HUES6 (cell line): ENCODE measurements around the gene USP34.

Experiments used
- H3K27ac ChIP-seq: 2 replicates; pipeline ENCODE4 v1.7.0; 2013; ENCODE audit warnings: low read depth, mild to moderate bottlenecking, low read length, inconsistent platforms
- H3K27me3 ChIP-seq: 2 replicates; pipeline ENCODE4 v1.6.1; 2013; ENCODE audit warnings: low read length; ENCODE audit not compliant: control insufficient read depth, insufficient read depth
- H3K36me3 ChIP-seq: 2 replicates; pipeline ENCODE4 v1.6.1; 2013; ENCODE audit warnings: low read length; ENCODE audit not compliant: control insufficient read depth, insufficient read depth
- H3K4me1 ChIP-seq: 2 replicates; pipeline ENCODE4 v1.6.1; 2013; ENCODE audit warnings: low read length; ENCODE audit not compliant: control insufficient read depth, insufficient read depth
- H3K4me3 ChIP-seq: 2 replicates; pipeline ENCODE4 v1.5.1; 2013; ENCODE audit warnings: low read depth, low read length
- H3K9ac ChIP-seq: one replicate; pipeline ENCODE4 v1.6.1; 2013; ENCODE audit warnings: mild to moderate bottlenecking, low read length
- H3K9me3 ChIP-seq: 2 replicates; pipeline ENCODE4 v1.6.1; 2013; ENCODE audit warnings: low read depth, low read length; ENCODE audit not compliant: control insufficient read depth, insufficient read depth

Gene USP34, protein sequence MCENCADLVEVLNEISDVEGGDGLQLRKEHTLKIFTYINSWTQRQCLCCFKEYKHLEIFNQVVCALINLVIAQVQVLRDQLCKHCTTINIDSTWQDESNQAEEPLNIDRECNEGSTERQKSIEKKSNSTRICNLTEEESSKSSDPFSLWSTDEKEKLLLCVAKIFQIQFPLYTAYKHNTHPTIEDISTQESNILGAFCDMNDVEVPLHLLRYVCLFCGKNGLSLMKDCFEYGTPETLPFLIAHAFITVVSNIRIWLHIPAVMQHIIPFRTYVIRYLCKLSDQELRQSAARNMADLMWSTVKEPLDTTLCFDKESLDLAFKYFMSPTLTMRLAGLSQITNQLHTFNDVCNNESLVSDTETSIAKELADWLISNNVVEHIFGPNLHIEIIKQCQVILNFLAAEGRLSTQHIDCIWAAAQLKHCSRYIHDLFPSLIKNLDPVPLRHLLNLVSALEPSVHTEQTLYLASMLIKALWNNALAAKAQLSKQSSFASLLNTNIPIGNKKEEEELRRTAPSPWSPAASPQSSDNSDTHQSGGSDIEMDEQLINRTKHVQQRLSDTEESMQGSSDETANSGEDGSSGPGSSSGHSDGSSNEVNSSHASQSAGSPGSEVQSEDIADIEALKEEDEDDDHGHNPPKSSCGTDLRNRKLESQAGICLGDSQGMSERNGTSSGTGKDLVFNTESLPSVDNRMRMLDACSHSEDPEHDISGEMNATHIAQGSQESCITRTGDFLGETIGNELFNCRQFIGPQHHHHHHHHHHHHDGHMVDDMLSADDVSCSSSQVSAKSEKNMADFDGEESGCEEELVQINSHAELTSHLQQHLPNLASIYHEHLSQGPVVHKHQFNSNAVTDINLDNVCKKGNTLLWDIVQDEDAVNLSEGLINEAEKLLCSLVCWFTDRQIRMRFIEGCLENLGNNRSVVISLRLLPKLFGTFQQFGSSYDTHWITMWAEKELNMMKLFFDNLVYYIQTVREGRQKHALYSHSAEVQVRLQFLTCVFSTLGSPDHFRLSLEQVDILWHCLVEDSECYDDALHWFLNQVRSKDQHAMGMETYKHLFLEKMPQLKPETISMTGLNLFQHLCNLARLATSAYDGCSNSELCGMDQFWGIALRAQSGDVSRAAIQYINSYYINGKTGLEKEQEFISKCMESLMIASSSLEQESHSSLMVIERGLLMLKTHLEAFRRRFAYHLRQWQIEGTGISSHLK (N-terminal part only)

DNA sequence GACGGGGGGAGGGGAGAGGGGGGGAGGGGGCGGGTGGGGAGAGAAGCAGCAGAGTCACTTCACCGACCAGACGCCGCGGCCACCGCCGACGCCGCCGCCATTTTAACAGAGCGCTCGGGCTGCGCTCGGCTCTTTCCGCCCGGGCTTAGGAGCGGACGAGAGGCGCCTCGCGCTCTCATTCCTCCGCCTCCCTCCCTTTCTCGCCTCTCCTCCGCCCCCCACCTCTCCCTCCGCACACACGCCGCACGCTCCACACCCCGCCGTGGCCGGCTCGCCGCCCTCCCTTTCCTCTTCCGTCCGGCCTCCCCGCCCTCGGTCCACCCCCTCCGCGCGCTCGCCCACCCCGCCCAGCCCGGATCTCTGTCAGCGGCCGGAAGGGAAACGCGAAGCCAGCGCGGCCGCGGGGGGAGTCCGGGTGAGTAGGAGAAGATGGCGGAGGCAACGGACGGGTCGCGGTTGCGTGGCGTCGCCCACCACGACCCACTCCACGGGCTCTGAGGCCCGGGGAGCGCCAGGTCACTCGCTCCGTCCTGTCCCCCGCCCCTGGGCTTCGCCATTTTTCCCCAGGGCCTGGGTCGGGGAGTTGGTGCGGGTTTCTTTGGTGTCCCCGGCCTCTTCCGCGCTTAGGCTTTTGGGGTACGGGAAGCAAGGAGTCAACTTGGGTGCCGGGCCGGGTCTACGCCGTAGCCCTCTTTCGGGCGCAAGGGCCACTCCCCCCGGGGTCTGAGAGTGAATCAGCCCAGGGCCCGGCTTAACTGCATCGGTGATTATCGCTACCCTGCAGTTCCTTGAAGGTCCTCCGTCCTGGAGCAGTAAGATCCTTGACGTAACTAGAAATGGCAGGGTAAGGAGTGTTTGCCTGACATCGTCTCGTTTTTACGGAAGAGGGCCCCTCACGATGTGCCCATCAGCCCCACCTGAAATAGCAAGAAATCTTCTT is at the start of gene USP34:
Gene USP34, minus strand, starts transcription at position 123 of the 940 bp plus-strand sequence. CDS start 395 bp downstream, outside the sequence.
- Histone ChIP-seq H3K27ac (peak within 1 kb of the TSS; percentile 95), H3K9ac (peak within 1 kb of the TSS; percentile 95), H3K27me3 (no peaks in the 10 kb centered on the region), H3K4me3 (peak within 1 kb of the TSS; percentile 89), H3K36me3 (peaks cover 11% of the 10 kb centered on the region), H3K4me1 (peaks cover 10% of the 10 kb centered on the region; the same call in 1 of the 2 replicates), H3K9me3 (no peaks in the 10 kb centered on the region)

DNA sequence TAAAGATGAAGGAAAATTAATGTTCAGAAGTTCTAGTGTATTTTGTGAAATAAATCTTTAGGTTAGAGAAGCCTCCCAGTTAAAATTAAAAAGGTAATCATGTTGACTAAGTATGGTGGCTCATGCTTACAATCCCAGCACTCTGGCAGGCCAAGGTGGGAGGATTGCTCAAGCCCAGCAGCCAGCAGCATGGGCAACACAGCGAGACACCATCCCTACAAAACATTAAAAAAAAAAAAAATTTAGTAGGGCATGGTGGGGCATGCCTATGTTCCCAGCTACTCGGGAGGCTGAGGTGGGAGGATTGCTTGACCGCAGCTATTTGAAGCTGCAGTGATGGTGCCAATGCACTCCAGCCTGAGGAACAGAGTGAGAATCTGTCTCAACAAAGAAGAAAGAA is 49.4 kb upstream of the USP34 start:
- H3K4me3 ChIP-seq: no peak overlapping the region
- no peaks in the 10 kb centered on the region for H3K4me1 ChIP-seq
- no peak overlapping the region for H3K9ac ChIP-seq
- peaks cover 95% of the 10 kb centered on the region for H3K36me3 ChIP-seq
- no peaks in the 10 kb centered on the region for H3K9me3 ChIP-seq
- no peak overlapping the region; the same call in 1 of the 2 replicates for H3K27ac ChIP-seq
- H3K27me3 ChIP-seq: no peaks in the 10 kb centered on the region

DNA sequence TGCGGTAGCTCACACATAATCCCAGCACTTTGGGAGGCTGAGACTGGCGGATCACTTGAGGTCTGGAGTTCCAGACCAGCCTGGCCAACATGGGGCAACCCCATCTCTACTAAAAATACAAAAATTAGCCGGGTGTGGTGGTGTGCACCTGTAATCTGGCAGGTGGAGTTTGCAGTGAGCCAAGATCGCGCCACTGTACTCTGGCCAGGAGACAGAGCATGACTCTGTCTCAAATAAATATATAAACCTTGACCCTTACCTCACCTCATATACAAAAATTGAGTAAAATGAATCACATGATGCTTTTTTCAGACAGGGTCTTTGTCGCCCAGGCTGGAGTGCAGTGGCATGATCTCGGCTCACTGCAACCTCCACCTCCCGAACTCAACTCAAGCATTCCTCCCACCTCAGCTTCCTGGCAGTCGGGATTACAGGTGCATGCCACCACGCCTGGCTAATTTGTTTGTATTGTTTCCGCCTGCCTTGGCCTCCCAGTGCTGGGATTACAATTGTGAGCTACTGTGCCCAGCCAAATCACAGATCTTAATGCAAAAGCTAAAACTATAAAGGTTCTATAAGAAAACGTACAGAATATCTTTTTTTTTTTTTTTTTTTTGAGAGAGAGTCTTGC is 42.0 kb upstream of the USP34 start:
- Histone ChIP-seq H3K27ac (no peak overlapping the region), H3K27me3 (no peaks in the 10 kb centered on the region), H3K4me3 (no peak overlapping the region), H3K9me3 (no peaks in the 10 kb centered on the region), H3K4me1 (no peaks in the 10 kb centered on the region), H3K36me3 (peaks cover 99% of the 10 kb centered on the region), H3K9ac (no peak overlapping the region)

DNA sequence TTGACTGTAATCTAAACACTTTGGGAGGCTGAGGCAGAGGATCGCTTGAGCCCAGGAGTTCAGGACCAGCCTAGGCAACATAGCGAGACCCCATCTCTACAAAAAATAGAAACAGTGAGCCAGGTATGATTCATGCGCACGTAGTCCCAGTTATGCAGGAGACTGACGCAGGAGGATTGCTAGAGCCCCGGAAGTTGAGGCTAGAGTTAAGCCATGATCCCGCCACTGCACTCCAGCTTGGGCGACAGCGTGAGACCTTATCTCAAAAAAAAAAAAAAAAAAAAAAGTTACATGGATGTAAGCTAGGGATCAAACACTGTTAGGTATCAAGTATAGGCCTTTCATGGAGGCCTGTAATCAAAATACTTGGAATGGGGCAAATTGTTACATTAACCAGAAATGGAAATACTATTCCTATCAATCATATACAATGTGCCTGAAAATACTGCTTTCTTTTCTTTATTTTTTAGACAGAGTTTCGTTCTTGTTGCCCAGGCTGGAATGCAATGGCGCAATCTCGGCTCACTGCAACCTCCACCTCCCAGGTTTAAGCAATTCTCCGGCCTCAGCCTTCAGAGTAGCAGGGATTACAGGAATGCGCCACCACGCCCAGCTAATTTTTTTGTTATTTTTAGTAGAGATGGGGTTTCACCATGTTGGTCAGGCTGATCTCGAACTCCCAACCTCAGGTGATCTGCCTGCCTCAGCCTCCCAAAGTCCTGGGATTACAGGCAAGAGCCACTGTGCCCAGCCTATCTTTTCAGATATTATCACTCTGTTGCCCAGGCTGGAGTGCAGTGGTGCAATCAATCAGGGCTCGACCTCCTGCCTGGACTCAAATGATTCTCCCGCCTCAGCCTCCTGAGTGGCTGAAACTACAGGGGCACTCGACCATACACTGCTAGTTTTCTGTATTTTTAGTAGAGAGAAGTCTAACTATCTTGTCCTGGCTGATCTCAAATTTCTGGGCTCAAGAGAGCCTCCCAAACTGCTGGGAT is 40.1 kb upstream of the USP34 start:
- H3K4me3 ChIP-seq: no peak overlapping the region
- H3K27me3 ChIP-seq: no peaks in the 10 kb centered on the region
- H3K9ac ChIP-seq: no peak overlapping the region
- H3K9me3 ChIP-seq: no peaks in the 10 kb centered on the region
- H3K27ac ChIP-seq: no peak overlapping the region
- peaks cover 94% of the 10 kb centered on the region for H3K36me3 ChIP-seq
- no peaks in the 10 kb centered on the region for H3K4me1 ChIP-seq

DNA sequence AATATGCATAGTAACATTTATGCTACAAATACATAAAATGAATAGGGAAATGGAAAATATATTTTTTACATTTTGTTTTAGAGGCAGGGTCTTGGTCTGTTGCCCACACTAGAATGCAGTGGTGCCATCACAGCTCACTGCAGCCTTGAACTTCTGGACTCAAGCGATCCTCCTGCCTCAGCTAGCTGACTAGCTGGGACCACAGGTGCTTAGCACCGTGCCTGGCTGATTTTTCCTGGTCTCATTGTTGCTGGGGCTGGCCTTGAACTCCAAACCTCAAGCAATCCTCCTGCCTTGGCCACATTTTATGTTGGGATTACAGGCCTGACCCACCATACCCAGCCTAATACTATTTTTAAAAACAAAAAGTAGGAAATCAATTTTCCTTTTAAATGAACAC is 34.1 kb upstream of the USP34 start:
- Histone ChIP-seq H3K9ac (no peak overlapping the region), H3K27ac (no peak overlapping the region), H3K4me1 (no peaks in the 10 kb centered on the region), H3K9me3 (no peaks in the 10 kb centered on the region), H3K27me3 (no peaks in the 10 kb centered on the region), H3K36me3 (peaks cover 88% of the 10 kb centered on the region), H3K4me3 (no peak overlapping the region)

DNA sequence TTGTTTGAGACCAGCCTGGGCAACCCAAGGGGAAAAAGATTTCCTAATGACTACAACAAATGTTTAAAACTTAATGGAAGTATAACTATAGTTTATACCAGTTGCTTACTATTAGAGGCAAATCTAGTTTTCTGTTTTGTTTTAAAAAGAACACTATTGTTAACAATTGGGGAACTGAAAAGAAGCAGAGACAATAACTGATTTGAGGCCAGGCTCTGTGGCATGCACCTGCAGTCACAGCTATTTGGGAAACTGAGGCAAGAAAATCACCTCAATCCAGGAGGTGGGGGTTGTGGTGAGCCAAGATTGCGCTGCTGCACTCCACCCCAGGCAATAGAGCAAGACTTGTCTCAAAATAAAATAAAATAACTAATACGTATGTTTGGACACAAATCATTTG is 28.2 kb upstream of the USP34 start:
- no peaks in the 10 kb centered on the region for H3K27me3 ChIP-seq
- no peaks in the 10 kb centered on the region for H3K9me3 ChIP-seq
- no peak overlapping the region for H3K9ac ChIP-seq
- no peak overlapping the region for H3K4me3 ChIP-seq
- H3K27ac ChIP-seq: no peak overlapping the region
- H3K4me1 ChIP-seq: no peaks in the 10 kb centered on the region
- H3K36me3 ChIP-seq: peaks cover 93% of the 10 kb centered on the region

DNA sequence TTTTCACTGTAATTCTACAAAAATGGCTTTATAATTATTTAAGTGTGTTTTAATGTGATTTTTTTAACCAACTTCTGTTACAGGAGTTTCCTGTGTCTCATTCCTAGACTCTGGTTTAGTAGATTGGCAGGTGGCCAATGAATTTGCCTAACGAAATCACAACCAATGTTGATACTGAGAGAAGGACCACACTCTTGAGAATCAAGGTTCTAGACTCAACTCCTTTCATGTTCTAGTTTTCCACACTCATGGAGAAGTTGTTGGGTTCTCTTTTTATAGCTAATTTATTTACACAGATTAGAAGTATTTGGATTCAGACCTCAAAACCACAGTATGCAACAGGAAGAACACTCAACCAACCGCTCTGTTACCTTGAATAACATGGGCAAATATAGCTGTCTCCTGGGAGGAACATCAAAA is 22.6 kb upstream of the USP34 start:
- H3K4me3 ChIP-seq: no peak overlapping the region
- H3K36me3 ChIP-seq: peaks cover 99% of the 10 kb centered on the region
- no peak overlapping the region for H3K9ac ChIP-seq
- H3K27me3 ChIP-seq: no peaks in the 10 kb centered on the region
- no peaks in the 10 kb centered on the region for H3K4me1 ChIP-seq
- no peaks in the 10 kb centered on the region for H3K9me3 ChIP-seq
- no peak overlapping the region for H3K27ac ChIP-seq

DNA sequence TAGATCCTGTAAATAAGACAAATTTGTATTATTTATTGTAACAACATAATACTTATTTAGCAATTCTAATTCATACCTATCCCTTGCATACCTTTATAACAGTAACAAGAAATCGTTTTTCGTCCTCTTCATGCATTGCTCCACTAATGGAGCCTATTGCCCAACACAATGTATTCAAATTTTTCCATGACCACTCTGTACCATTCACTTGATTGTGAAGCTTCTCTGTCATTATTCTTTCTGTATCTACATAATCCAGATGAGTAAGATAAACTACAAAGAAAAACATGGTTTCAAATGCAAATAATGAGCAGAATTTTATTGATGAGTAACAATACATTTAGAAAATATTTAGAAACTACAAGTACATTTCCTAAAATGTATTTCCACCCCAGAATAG is 21.6 kb upstream of the USP34 start:
- Histone ChIP-seq H3K9me3 (no peaks in the 10 kb centered on the region), H3K27ac (no peak overlapping the region), H3K36me3 (peaks cover 99% of the 10 kb centered on the region), H3K4me1 (no peaks in the 10 kb centered on the region), H3K27me3 (no peaks in the 10 kb centered on the region), H3K9ac (no peak overlapping the region), H3K4me3 (no peak overlapping the region)

DNA sequence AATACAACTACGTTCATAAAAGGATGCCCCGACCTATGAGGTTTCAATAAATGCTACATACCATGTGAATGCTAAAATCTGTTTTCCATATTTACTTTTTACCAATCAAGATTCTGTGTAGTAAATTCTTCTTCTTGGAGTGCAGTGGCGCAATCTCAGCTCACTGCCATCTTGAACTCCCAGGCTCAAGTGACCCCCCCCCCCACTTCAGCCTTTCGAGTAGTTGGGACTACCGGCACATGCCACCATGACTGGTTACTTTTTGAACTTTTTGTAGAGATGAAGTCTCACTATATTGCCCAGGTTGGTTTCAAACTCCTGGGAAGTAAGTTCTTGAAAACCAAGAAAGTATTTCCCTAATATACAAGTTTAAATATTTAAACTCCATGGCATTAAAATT is 14.4 kb upstream of the USP34 start:
- H3K4me3 ChIP-seq: no peak overlapping the region
- H3K9ac ChIP-seq: no peak overlapping the region
- H3K27ac ChIP-seq: no peak overlapping the region
- no peaks in the 10 kb centered on the region for H3K27me3 ChIP-seq
- no peaks in the 10 kb centered on the region for H3K4me1 ChIP-seq
- no peaks in the 10 kb centered on the region for H3K9me3 ChIP-seq
- H3K36me3 ChIP-seq: peaks cover 98% of the 10 kb centered on the region
